ENCODE results near the gene FLYWCH2. TPM values are rescaled to one million over a fixed set of nuclear protein-coding genes. Genes with fewer than 3 reads are reported as not detected.

The FLYWCH2 gene
- total and polyA plus RNA-seq, 2 of the 8 experiments (the other 6 are each of a cell fraction or from before 2014, with no cell fraction given), result 16.4 to 30.7 TPM

- H4K8ac ChIP-seq (ENCODE audit: extremely low read depth, insufficient read depth, low read length), result no peak overlapping the region
- ChIA-PET POLR2A (ENCODE audit: partially characterized antibody) (interaction anchor here (1.4 kb wide), 1 partner anchor 12 kb away, joined by 7 read pairs; no protein-coding TSS in a partner anchor), CTCF (ENCODE audit: partially characterized antibody) (interaction anchor here (0.7 to 2.9 kb wide), 7 partner anchors 9 to 36 kb away, joined by 3 to 9 read pairs (median 4); partner anchors contain the start of gene KREMEN2)
- DNase-seq (ENCODE audit: low read depth in 1 of 2, low spot score in 2 of 2) (no peak), FAIRE-seq (no peak)
- H3K23me2 ChIP-seq (ENCODE audit: low read depth, low read length), result no peaks in the 10 kb centered on the region
- no peak overlapping the region for H3K56ac ChIP-seq (replicated peaks; ENCODE audit: insufficient read length, low read depth, low read length)
- no peaks in the 10 kb centered on the region for H3K27me3 ChIP-seq (replicated peaks in 1 of 4; ENCODE audit: control insufficient read depth in 3 of 4, extremely low read depth in 1 of 4, insufficient read depth in 3 of 4, low read length in 3 of 4)
- H3K9ac ChIP-seq (replicated peaks in 1 of 4; ENCODE audit: extremely low read depth in 1 of 4, low read depth in 3 of 4, low read length in 3 of 4), result no peak overlapping the region
- H3K4ac ChIP-seq (replicated peaks; ENCODE audit: insufficient read length, low read depth, low read length), result no peak overlapping the region
- no peak overlapping the region for H3K27ac ChIP-seq (ENCODE audit: low read depth, low read length)
- no peak overlapping the region for H3K14ac ChIP-seq (ENCODE audit: insufficient read length)
- no peak overlapping the region for H2BK15ac ChIP-seq (ENCODE audit: low read length)
- no peak overlapping the region for H3K18ac ChIP-seq (ENCODE audit: extremely low read depth, low read length)
- H3K36me3 ChIP-seq (ENCODE audit: control insufficient read depth in 2 of 4, insufficient read depth in 4 of 4, low read length in 3 of 4), result no peaks in the 10 kb centered on the region; a peak in 1 of 8 replicates
- H2BK120ac ChIP-seq (replicated peaks; ENCODE audit: low read depth, low read length), result no peak overlapping the region
- no peak overlapping the region for H2BK12ac ChIP-seq (ENCODE audit: low read depth, low read length)
- no peak overlapping the region for H2AFZ ChIP-seq (ENCODE audit: low read length)
- H4K20me1 ChIP-seq (replicated peaks in 1 of 2; ENCODE audit: control insufficient read depth in 1 of 2, insufficient read depth in 2 of 2, low read length in 2 of 2), result no peaks in the 10 kb centered on the region
- no peaks in the 10 kb centered on the region for H3K9me3 ChIP-seq (ENCODE audit: insufficient read depth in 2 of 2, low read depth in 1 of 2, low read length in 1 of 2)
- no peak overlapping the region for H3K4me3 ChIP-seq (ENCODE audit: extremely low read depth in 1 of 4, insufficient read depth in 2 of 4, low read depth in 3 of 4, low read length in 4 of 4)
- no peak overlapping the region for H3K23ac ChIP-seq (ENCODE audit: insufficient read length)
- no peak overlapping the region for H2AK5ac ChIP-seq (ENCODE audit: low read depth, low read length)
- H4K5ac ChIP-seq (ENCODE audit: insufficient read length, low read depth, low read length), result no peak overlapping the region
- H3K79me2 ChIP-seq (ENCODE audit: control insufficient read depth in 1 of 2, insufficient read depth in 2 of 2, low read length in 2 of 2), result no peaks in the 10 kb centered on the region
- H3K4me1 ChIP-seq (replicated peaks in 1 of 4; ENCODE audit: control insufficient read depth in 3 of 4, insufficient read depth in 4 of 4, low read length in 3 of 4), result no peaks in the 10 kb centered on the region
- H3K79me1 ChIP-seq (ENCODE audit: low read depth, low read length), result no peaks in the 10 kb centered on the region
- H3K4me2 ChIP-seq (ENCODE audit: insufficient read depth in 1 of 2, low read depth in 2 of 2, low read length in 2 of 2), result no peak overlapping the region
- WGBS, 2 experiments (ENCODE audit: extremely low coverage in 1 of 2, insufficient coverage in 1 of 2, insufficient read length in 1 of 2, insufficient replicate concordance in 2 of 2, low coverage in 1 of 2, low lambda C conversion rate in 2 of 2, missing lambda C conversion rate in 1 of 2), result 90% methylated on average over 4 of the region's 4 CpGs; no CpG with 5 or more reads in 1 of the 2 experiments
- no peak overlapping the region for H4K91ac ChIP-seq (replicated peaks; ENCODE audit: insufficient read length, low read length)
- H2BK20ac ChIP-seq (ENCODE audit: low read length), result no peak overlapping the region
- H2BK5ac ChIP-seq (ENCODE audit: low read depth, low read length), result no peak overlapping the region
- TF ChIP-seq GABPA (IDR thresholded peaks at IDR 0.05; ENCODE audit: borderline replicate concordance, insufficient read depth, low read length) (no peak), TBP (IDR thresholded peaks at IDR 0.05; ENCODE audit: low read depth, low read length) (no peak), KDM1A (IDR thresholded peaks at IDR 0.05; ENCODE audit: borderline replicate concordance, low read length) (no peak), SIN3A (conservative IDR thresholded peaks at IDR 0.05 in 1 of 2, IDR thresholded peaks at IDR 0.05 in 1 of 2; ENCODE audit: low read depth in 1 of 2, low read length in 2 of 2) (no peak), CEBPB (IDR thresholded peaks at IDR 0.05; ENCODE audit: low read depth, low read length) (no peak), RXRA (IDR thresholded peaks at IDR 0.05; ENCODE audit: insufficient read depth, low read depth, low read length) (no peak), SAP30 (IDR thresholded peaks at IDR 0.05; ENCODE audit: insufficient read depth, insufficient replicate concordance, low read length) (no peak), HDAC2 (IDR thresholded peaks at IDR 0.05; ENCODE audit: borderline replicate concordance in 1 of 2, low read depth in 2 of 2, low read length in 2 of 2) (no peak), CHD1 (IDR thresholded peaks at IDR 0.05; ENCODE audit: low read depth, low read length) (no peak), SUZ12 (IDR thresholded peaks at IDR 0.05; ENCODE audit: low read length) (no peak), ZNF274 (IDR thresholded peaks at IDR 0.05; ENCODE audit: borderline replicate concordance, extremely low read depth, low read length) (no peak), JUND (IDR thresholded peaks at IDR 0.05; ENCODE audit: low read length) (no peak), RBBP5 (IDR thresholded peaks at IDR 0.05; ENCODE audit: borderline replicate concordance, low read depth, low read length) (no peak), PHF8 (conservative IDR thresholded peaks at IDR 0.05; ENCODE audit: low read depth, low read length) (no peak)
Measured at GRCh38 chr16:2946649-2947048, 63.6 kb downstream of the FLYWCH2 start.
